ENCODE data around the gene FBXO15.

Gene FBXO15

DNA sequence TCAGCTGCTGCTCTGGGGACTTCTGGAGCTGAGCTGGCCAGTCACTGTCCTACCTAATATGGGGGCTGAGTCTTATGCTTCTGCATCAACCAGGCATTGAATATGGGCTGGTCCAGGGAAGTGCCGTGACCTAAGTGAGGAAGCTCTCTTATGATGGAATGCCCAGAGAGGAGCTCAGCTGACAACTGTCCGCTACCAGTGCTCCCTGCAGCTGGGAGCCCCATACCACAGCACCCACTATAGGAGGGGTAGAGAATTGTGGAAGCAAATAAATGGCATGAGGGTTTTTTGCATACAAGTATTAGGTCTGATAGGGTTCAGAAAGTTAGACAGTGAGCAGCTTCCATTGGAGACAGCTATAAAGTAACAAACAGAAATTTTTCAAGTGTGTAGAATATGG is 5.2 kb upstream of the FBXO15 start:
- DNase-seq: no peak

DNA sequence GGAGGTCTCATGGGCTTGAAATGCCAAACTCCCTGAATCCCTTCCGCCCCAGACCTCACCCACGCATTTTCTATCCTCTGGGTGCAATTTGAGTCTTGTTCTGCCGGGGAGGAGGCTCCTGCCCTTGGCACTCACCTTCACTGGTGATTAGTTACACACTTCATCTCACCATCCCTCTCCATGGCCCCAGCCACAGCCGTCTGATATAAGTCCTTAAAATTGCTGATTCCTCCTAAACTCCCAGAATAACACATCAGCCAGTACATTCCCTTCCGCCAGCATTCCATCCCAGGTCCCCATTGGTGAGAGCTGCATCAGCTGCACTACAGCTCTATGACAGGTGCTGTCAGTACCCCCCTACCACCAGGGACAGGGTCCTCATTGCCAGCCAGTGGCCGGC is 4.6 kb upstream of the FBXO15 start:
- DNase-seq: no peak

DNA sequence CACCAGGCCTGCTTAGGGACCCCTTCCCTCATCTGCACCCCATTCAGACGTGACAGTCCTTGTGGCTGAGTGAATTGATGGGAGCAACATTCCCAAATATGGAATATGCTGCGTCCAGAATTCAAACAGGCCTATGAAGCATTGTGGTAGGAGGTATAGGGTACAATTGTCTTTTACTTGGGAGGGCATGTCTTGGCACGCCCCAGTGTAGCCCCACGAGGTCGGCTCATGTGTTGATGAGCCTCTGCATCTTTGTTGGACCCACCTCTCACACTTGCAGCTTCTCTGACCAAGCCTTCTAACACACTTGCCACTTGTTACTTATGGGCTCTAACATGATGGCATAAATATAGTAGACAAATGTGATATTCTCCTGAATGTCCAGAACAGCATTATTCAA is 2.2 kb upstream of the FBXO15 start:
- no peak for DNase-seq

DNA sequence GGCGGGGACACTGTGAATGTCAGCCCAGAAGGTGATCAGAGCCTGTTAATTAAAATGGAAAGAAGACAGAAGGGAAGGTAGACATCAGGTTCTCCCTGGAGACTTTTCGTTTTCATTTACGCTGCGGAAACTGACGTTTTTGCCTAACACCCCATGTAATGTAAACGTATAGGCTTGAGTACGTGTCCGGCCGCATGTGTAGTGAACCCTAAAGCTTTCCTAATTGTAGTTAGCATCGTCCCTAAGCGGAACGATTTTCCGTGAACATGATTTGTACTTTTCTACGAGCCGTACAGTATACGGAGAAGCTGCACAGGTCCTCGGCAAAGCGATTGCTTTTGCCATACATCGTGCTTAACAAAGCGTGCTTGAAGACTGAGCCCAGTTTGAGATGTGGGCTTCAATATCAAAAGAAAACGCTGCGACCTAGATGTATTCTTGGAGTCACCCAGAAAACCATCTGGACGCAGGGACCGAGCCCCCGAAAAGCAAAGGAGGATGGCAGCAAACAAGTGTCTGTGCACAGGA is 973 bp upstream of the FBXO15 start:
- DNase-seq: no peak

DNA sequence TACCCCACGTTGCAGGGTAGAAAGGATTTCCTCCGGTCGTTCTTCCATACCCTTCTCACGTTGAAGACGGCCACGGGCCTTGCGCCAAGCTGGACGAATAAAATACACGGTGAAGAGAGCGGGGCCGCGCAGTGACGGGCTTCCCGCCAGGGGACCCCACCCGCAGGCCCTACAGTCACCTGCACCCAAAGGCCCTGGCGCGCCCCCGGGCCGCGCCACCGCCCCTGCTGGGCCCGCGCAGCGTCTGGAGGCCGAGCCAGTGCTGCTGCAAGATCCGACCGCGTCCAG is 199 bp downstream of the FBXO15 start:
- no peak for DNase-seq

DNA sequence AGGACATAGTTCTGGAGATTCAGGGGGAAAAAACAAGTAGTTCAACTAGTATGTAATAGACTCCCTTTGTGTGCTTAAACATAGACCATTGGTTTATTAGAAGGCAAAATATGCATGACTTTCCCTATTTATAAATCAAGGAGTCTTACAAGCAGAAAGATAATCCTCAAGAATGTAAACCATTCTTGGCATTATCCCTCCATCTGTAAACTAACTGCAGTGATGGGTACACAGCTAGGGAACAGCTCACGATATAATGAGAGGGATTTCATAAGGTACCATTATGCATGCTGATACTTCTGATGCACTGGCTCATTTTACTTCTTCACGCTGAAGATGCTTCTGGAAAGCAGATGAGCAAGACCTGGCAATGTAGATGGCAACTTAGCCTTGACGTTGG is 878 bp downstream of the FBXO15 start:
- no peak for DNase-seq

DNA sequence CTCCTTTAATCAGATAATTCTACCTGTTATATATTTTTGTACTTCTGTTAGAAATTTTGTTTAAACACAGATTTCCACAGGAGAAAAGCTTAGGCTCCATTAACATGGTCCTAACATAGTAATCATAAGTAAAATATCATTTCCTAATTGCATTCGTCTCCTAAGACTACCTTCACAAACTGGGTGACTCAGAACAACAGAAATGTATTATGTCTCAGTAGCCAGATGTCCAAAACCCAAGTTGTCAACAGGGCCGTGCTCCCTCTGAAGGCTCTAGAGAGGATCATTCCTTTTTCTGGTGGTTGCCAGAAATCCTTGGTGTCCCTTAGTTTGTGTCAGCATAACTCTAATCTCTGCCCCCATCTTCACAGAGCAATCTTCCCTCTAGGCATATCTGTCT is 5.4 kb downstream of the FBXO15 start:
- DNase-seq: no peak

DNA sequence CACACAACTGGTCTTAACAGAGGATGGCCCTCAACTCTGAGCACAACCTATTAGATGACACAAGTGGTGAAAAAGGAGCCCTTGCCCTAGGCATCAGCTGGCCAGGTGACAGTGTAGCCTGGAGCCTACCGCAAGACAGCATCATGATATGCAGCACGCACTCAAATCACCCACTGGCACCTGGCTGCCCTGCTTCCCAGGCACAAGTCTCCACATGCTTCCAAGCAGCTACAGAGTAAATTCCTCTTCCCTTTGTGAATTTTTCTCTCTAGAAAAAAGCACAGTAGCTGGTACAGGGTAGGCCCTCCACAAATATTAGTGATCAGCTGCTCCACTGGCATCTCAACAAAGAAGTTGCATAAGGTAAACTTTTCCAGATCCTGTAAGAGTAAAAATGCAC is 6.0 kb downstream of the FBXO15 start:
- no peak for DNase-seq

DNA sequence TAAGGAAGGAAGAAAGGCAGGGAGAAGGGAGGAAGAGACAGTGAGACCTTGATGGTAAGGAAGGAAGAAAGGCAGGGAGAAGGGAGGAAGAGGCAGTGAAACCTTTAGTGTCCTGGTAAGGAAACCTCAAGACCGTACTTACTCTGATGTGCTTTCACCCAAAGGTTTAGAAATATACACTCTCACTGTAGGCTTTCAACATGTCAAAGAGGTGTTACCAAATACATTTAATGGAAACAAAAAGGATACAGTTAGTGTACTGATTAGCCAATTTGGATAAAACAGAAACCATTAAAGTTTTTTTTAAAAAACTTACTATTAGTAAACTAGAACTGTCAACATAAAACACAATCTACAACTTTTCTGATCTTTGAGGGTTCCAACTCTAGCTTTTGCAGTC is 7.1 kb downstream of the FBXO15 start:
- no peak for DNase-seq

DNA sequence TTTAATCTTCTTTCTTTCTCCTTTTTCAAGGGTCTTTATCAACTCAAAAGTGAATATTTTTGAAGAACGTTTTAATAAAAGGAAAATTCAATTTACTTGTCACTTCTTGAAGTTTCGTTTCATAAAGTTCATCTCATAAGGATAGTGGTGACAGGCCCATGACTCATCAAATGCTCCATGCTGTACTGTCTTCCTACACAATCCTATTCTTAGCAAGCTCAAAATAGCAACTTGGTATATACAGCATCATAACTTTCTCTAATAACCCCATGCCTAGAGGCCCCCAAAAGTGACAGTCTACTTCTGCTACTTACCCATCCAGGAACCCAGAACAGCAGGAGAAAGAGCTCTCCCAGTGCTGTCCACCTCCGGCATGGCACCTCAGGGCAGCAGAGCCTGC is 7.7 kb downstream of the FBXO15 start:
- DNase-seq: no peak

DNA sequence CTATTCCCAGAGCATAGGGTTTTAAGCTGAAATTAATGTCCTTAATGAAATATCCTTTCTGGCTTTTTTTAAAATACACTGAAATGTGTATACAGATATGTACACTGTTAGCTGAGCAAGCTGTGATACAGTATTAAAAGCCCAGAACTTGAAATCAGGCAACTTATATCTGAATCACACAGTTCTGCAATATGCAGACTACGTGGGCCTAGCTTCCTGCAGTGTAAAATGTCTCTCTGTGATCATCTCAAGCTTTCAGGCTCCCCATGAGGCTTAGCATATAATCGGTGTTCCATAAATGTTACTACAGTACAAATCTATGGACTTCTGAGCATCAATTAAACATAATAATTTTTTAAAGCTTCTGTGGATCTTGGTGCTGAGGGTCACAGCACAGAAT is 8.2 kb downstream of the FBXO15 start:
- no peak for DNase-seq

DNA sequence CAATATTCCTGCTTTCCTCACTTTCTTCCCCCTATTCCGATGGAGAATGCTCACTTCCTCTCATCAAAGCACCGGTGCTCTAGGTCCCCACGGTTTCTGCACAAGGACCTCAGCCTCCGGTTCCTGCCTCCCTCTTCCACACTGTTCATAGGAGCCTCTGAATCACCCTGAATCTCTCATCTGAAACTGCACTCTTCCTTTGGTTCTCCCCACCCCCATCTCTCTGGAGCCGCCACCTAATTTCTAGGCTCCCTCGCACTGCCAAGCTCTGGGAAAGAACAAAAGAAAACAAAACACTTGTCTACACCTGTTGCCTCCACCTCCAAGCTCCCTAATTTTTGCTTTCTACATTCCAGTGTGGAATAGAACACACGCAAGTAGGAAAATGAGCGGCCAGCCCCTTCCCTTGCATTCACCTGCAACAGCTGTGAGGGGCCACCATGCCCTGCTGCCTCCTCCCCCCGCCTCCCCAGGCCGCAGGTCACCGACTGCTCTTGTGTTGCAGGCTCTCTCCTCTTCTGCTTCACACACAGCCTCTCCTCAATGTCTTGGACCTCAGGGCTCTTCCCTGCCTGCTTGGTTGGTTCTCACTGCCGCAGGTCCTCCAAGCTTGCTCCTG is 9.6 kb downstream of the FBXO15 start:
- no peak for DNase-seq

DNA sequence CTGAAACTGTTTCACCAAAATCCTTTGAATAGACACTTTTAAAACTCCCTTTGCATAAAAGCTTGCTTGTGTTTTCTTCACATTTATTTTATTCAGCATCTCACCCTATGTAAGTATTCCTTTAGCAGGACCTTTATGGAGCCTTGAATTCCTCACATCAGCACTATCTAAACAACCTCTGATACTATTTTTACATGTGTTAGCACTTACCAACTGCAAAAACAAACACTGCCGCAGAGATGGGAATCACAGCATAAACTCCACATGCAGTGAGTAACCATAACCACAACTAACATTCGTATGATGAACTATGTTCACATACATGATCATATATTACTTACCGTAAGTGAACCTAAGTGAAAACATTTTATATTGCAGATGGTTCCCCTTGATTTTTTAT is 15.4 kb downstream of the FBXO15 start:
- DNase-seq: no peak

DNA sequence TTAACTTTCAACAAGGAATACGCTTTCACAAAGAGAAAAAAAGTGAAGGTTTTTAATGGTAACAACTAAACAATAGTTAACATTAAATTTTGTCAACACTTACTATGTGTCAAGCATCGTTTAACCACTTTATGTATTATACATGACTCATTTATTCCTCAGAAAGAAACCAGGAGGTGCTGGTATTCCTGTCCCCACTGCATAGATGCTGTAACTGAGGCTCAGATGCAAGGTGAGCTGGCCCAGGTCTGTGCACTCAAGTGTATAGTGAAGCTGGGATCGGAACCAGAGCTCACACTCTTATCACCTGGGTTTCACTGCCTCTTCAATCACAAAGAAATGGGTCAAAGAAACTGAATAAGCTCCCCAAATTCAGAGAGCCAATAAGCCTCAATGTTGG is 16.5 kb downstream of the FBXO15 start:
- no peak for DNase-seq

DNA sequence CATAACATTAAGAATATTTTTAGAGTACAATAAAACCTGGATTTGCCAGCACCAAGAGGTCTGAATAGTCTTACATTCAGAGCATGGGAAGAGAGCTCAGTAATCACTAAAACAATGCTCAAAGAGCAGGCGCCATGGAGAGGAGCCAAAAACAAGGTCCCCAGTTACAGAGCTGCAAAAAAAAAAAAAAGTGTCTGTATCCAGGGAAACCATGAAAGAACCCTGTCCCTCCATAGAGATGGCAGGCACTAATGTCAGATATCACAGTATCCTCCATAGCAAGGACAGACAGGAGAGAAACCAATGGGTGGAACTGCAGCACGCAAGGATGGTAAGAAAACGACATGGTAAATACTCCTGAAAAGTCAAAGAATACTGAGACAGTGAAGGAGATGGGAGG is 19.5 kb downstream of the FBXO15 start:
- DNase-seq: no peak

DNA sequence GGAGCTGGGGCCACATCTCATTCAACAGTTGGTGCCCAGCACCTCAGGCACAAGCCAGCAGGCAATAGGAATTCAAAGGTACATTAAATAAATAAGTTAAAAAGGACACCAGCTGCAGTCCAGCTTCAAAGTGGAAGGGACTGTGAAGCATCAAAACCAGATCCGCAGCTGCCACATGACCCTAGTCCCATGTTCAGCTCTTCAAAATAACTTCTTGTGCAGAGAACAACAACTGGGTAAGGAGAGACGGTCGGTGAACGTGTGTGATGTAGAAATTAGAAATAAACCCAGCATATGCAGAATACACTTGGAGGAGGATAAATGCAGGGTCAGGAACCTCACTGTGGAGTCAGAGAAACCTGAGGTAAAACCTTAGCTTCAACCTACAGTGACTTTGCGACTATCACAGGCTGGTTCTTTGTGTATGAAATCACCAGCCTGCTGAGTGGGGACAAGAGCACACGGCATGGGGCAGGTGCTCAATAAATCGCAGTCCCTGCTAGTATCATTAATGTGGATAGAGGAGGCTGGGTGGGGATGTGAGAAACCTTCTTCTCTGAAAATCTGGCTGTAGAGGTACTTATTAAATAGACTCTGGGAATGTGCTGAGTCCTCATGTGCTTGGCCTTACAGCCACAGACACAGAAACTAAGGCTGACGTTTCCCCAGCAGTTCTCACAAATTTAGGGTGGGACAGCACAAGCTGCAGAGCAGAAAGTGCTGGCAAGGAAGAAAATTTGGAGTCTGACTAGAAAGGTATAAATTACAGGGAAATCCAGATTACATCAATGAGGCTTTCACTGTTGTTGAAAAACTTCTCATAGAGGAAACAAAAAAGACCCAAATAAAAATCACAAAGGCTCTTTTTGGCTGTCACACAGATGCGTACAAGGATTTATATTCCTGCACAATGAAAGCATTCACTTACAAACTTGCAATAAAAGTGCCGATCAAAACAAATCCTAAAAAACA is 20.7 kb downstream of the FBXO15 start:
- DNase-seq: no peak

DNA sequence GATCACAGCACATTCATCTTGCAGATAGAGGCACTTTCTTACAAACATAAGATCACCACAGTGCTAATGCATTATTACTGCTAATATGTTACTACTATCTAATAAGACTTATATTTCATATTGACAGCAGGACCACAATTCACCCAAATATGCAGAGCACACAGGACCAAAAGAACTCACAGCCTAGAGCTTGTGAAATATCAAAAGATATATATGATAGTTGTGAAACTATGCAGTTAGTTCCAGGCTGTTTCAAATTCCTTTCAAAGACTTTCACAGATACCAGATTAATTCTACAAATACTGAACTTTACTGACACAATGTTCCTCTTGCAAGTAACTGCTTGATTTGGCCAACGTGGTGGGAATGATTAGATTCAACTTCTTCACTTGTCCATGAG is 23.0 kb downstream of the FBXO15 start:
- DNase-seq: no peak

DNA sequence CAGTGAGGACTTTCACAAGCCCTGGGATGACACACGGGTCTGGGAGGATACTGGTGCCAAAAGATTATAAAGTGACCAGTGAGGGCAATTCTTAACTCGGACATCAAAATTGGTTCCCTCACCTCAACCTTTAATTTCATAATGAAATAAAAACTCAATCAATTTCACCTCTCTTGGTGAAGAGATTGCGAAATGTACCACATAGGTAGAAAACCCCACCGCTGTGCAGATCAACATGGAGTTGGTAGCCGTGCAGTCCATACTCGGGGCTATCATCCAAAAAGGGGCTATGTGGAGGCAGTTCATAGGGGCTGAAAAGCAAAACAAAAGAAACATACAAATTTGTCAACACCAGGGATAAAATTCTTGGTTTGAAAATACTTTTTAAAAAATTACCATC is 24.4 kb downstream of the FBXO15 start:
- DNase-seq: no peak

DNA sequence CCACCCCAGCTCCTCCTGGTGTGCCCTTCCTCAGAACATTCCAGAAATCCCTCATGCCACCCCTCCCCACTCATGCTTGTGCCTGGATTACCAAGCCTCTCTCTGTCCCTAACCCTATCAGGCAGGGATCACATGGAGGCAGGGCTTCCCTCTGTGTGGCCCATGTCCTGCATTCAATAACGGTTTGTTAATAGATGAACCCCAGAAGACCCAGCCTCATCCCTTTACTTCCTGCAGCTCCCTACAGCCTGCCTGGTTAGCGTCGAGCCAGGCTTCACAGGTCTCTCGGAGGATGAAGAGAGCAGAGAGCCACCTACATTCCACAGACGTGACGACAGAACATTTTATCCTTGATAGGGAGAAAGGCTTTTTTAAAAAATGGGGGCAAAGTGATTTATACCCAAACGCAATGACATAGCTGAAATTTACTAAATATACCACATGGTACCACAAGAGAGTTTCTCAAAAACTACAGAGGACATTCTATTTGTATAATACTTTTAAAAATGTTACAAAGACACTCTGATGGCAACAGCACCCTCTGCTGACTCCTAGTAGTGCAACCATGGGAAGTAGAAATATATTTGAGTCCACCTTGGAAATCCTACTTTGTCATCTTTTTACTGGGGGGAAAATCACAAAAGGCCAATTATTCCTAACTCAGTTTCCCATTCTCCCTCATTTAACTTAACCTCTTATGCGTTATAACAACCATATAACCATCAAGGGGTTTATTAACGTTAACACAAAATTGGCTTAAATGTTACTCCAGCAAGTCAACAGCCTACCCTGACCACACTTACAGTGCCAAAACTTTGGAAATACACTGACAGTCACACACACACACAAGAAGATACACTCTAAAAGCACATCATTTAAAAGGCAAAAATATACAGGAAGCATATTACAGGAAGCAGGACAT is 30.7 kb downstream of the FBXO15 start:
- peak; percentile 4 for DNase-seq

DNA sequence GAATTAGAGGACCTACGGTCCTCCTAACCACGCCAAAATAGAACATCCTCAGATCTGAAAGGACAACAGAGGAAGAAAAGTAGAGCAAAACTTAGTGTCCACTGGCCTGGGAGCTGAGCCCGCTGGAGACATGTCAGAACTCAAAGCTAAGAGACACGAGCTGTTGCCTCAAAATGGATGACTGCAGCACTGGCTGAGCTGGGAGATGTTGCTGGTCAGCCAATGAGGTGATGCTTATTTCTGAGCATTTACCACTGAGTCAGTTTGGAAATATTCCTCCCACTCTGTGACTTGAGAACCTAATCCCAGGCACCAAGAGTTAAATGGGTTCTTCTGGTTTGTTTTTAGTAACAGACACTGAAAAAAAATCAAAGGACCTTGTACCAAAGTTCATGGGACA is 32.6 kb downstream of the FBXO15 start:
- no peak for DNase-seq

DNA sequence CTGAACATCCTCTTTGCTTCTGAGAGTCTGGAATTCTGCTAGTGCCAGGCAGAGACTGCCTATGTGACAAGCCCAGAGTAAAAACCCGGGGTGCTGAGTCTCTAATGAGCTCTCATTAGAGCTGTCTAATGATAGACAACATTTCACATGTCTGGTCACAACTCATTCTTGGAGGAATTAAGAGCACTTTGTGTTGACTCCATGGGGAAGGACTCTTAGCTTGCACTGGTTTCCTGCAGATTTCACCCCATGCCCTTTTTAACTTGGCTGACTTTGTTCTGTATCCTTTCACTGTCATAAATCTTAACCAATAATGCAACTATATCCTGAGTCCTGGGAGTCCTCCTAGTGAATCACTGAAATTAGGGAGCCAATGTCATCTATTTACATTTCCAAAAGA is 33.5 kb downstream of the FBXO15 start:
- no peak for DNase-seq

DNA sequence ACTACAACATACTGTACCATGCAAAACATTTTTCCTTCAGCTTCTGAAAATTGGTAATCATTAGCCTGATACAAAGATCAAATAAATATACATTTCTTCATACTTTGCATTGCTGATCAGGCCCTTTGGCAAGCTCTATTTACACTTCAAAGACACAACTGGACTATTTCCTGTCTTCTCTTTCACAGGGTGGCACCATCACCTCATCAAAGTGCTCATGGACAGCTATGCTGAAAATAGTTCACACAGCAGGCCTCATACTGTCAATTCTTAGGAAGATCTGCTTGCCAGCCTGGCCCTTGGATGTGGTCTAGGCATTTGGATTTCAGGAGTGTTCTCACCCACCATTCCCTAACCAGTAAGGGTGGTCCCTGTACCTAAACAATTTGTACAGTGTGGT is 33.9 kb downstream of the FBXO15 start:
- no peak for DNase-seq

DNA sequence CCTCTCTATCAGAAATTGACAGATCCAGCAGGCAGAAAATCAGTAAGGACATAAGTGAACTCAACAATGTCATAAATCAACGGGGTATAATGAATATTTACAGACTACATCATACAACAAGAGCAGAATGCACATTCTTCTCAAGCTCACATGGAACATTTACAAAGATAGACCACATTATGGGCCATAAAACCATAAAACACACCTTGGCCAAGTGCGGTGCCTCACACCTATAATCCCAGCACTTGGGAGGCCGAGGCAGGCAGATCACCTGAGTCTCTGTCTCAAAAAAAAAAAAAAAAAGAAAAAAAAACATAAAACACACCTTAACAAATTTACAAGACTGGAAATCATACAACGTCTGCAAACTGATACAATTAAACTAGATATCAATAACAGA is 36.7 kb downstream of the FBXO15 start:
- no peak for DNase-seq

DNA sequence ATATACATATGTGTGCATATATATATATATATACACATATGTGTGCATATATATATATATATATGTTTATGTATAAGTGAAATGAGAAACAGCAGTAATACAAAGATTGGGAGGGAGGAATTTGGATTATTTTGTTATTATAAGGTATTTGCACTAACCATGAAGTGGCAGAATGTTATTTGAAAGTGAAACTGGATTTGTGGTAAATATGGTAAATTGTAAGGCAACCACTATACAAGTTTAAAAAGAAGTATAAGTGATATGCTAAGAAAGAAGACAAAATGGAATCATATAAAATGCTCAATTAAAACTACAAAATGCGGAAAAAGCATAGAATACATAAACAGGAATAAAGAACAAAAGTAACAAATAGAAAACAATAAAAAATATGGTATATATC is 37.5 kb downstream of the FBXO15 start:
- DNase-seq: no peak
